HG03045 (cell line): ENCODE measurements around the gene MAML3.

Experiments
- ATAC-seq: cut with Tn5 transposase; IDR thresholded peaks from one replicate; pipeline ENCODE4 v1.9.1; 2021; ENCODE audit warnings: mild to moderate bottlenecking, moderate library complexity; ENCODE audit not compliant: unreplicated experiment

The MAML3 gene

GRCh38 chr4:139674875-139675550 lies 479.0 kb downstream of the MAML3 start:
- no peak for ATAC-seq

DNA sequence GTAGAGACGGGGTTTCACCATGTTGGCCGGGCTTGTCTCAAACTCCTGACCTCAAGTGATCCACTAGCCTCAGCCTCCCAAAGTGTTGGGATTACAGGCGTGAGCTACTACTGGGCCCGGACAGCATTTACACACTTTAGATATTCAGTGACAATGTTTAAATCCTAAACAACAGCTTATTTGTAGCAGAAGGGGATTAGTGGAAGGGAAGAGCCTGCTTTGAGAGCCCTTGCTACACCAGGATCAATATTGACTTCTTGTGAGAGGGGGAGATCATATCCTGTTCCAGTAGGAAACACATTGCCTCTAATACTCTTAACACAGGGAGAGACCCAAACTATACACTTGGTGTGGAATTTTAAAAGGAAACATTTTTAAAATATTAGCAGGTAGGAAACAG lies 481.3 kb downstream of the MAML3 start:
- no peak for ATAC-seq

GRCh38 chr4:139672215-139672614 lies 481.8 kb downstream of the MAML3 start:
- no peak for ATAC-seq

DNA sequence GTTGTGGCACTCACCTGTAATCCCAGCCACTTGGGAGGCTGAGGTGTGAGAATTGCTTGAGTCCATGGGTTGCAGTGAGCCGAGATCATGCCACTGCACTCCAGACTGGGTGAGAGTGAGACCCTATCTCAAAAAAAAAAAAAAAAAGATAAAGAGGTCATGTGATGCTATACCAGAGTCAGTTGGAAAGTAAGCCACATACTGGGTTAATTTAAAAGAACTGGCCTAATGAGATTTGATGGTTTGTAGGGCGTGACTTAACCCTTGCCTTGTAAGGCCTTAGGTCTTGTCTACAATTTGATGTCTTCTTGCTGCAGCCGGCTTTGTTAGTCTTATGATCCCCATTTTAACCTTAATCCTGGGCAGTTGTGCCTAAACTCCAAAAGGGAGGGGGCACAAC lies 483.2 kb downstream of the MAML3 start:
- no peak for ATAC-seq

GRCh38 chr4:139669890-139670289 lies 484.1 kb downstream of the MAML3 start:
- no peak for ATAC-seq

- ATAC-seq = no peak
Measured at GRCh38 chr4:139669335-139669734, 484.6 kb downstream of the MAML3 start.

DNA sequence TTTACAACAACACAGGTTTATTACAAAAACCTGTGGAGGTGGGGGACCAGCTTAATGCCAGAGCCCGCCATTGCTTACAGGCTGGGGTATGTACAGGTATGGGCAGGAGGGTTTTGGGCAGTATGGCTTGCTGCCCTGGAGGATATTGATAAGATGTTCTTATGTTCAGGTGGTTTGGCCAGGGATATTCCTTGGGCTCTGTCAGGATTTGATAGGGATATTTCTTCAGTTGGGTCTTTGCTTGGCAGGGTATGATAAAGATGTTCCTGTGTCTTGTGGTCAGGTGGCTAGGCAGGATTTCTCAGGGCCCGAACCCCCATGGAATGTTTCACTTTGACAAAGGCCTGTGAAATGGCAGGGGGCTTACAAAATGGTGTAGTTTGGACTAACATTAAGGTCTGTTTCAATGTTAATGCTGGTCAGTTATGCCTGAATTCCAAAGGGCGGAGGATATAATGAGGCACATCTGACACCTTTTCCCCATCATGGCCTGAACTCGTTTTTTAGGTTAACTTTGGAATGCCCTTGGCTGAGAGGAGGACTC lies 485.3 kb downstream of the MAML3 start:
- ATAC-seq = no peak

DNA sequence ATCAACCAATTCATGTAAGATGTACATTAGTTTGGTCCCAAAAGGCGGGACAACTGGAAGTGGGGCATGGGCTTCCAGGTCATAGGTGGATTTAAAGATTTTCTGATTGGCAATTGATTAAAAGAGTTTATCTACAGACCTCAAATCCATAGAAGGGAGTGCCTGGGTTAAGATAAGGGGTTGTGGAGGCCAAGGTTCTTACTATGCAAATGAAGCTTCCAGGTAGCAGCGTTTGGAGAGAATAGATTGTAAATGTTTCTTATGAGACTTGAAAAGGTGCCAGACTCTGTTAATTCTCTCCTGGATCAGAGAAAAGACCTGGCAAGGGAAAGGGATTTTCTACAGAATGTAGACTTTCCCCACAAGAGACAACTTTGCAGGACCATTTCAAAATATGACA lies 485.9 kb downstream of the MAML3 start:
- ATAC-seq = no peak
